ENCODE data around the gene CNN2. TPM values are rescaled to one million over a fixed set of nuclear protein-coding genes. Genes with fewer than 3 reads are reported as not detected.

CNN2 gene
- total and polyA plus RNA-seq, 8 donors, result 20.4 to 73.8 (median 53.5) TPM

- WGBS, 2 donors, result 60 to 67% methylated on average over 19 to 25 of the region's 25 CpGs
- Histone ChIP-seq H3K27ac (no peak overlapping the region), H3K9me3 (no peaks in the 10 kb centered on the region), H3K4me3 (peak overlapping the region in 1 of 4 donors; percentile 55), H3K4me1 (peaks cover 0 to 10% (median 9%) of the 10 kb centered on the region in 3 donors), H3K27me3 (peaks cover 0 to 29% (median 2%) of the 10 kb centered on the region in 4 donors), H3K36me3 (no peaks in the 10 kb centered on the region)
- intact Hi-C loops (cut with DNase I), result no loop called here
- FAIRE-seq (no peak), DNase-seq (peak in 2 of 6 donors; percentile 61 to 67), ATAC-seq (peak in 3 of 4 donors; percentile 19 to 36 (median 34))
- TF ChIP-seq CTCF (IDR thresholded peaks at IDR 0.05), result no peak
Observed at GRCh38 chr19:1069009-1069779, 42.8 kb downstream of the CNN2 start.

- DNase-seq (peak in 1 of 6 donors; percentile 52), FAIRE-seq (no peak), ATAC-seq (no peak)
- H3K27ac ChIP-seq, result no peak overlapping the region
- peaks cover 0 to 29% (median 2%) of the 10 kb centered on the region in 4 donors for H3K27me3 ChIP-seq
- no peaks in the 10 kb centered on the region for H3K9me3 ChIP-seq
- intact Hi-C loops (cut with DNase I), result no loop called here
- TF ChIP-seq CTCF (IDR thresholded peaks at IDR 0.05), result no peak
- H3K36me3 ChIP-seq, result no peaks in the 10 kb centered on the region
- H3K4me3 ChIP-seq, result no peak overlapping the region
- H3K4me1 ChIP-seq, result peaks cover 0 to 12% (median 9%) of the 10 kb centered on the region in 3 donors
- 10 to 17% methylated on average over 21 of the region's 21 CpGs for WGBS, 2 donors
Observed at GRCh38 chr19:1070576-1070930, 44.1 kb downstream of the CNN2 start.

GRCh38 chr19:1070931-1071791, 44.8 kb downstream of the CNN2 start:
- FAIRE-seq, result no peak
- H3K27me3 ChIP-seq, result peaks cover 0 to 29% (median 2%) of the 10 kb centered on the region in 4 donors
- H3K36me3 ChIP-seq, result no peaks in the 10 kb centered on the region
- H3K4me1 ChIP-seq, result peaks cover 0 to 13% (median 9%) of the 10 kb centered on the region in 3 donors
- no peak for ATAC-seq
- H3K4me3 ChIP-seq, result peak overlapping the region in 1 of 4 donors; percentile 3
- no peak overlapping the region for H3K27ac ChIP-seq
- TF ChIP-seq CTCF (IDR thresholded peaks at IDR 0.05), result no peak
- 5 to 7% methylated on average over 54 to 99 of the region's 99 CpGs for WGBS, 2 donors
- intact Hi-C loops (cut with DNase I), result no loop called here
- H3K9me3 ChIP-seq, result no peaks in the 10 kb centered on the region
- peak in 1 of 6 donors; percentile 71 for DNase-seq

GRCh38 chr19:1072371-1073015, 46.1 kb downstream of the CNN2 start:
- ATAC-seq (no peak), DNase-seq (no peak), FAIRE-seq (no peak)
- intact Hi-C loops (cut with DNase I), result no loop called here
- Histone ChIP-seq H3K9me3 (no peaks in the 10 kb centered on the region), H3K36me3 (no peaks in the 10 kb centered on the region), H3K27ac (no peak overlapping the region), H3K4me3 (no peak overlapping the region), H3K4me1 (peaks cover 0 to 10% (median 0%) of the 10 kb centered on the region in 3 donors), H3K27me3 (peaks cover 0 to 29% (median 0%) of the 10 kb centered on the region in 4 donors)
- TF ChIP-seq CTCF (IDR thresholded peaks at IDR 0.05), result no peak
- WGBS, 2 donors, result 79 to 81% methylated on average over 11 of the region's 11 CpGs

Data from pancreas (tissue), 10 donors.